HG03378 (cell line): Measurements from ENCODE around the gene TREH.

Experiments used
- ATAC-seq: cut with Tn5 transposase; IDR thresholded peaks from one replicate; pipeline ENCODE4 v1.9.1; 2021; ENCODE audit warnings: mild to moderate bottlenecking, moderate library complexity; ENCODE audit not compliant: unreplicated experiment

TREH gene

GRCh38 chr11:118671254-118671653 lies 8.2 kb downstream of the TREH start:
- no peak for ATAC-seq

GRCh38 chr11:118670063-118670462 lies 9.4 kb downstream of the TREH start:
- ATAC-seq, result no peak

- ATAC-seq, result no peak
Observed at GRCh38 chr11:118666371-118666770, 13.1 kb downstream of the TREH start.

GRCh38 chr11:118663902-118664301 lies 15.5 kb downstream of the TREH start:
- ATAC-seq, result no peak

- no peak for ATAC-seq
Observed at GRCh38 chr11:118663381-118663780, 16.1 kb downstream of the TREH start.

- ATAC-seq, result no peak
Observed at GRCh38 chr11:118662401-118663271, 16.8 kb downstream of the TREH start.

- no peak for ATAC-seq
Observed at GRCh38 chr11:118661425-118662301, 17.8 kb downstream of the TREH start.

- ATAC-seq, result no peak
Observed at GRCh38 chr11:118660681-118661424, 18.6 kb downstream of the TREH start.

GRCh38 chr11:118659953-118660680 lies 19.3 kb downstream of the TREH start:
- no peak for ATAC-seq

GRCh38 chr11:118659314-118659952 lies 20.0 kb downstream of the TREH start:
- no peak for ATAC-seq

- ATAC-seq, result no peak
Observed at GRCh38 chr11:118658429-118659313, 20.8 kb downstream of the TREH start.

- no peak for ATAC-seq
Observed at GRCh38 chr11:118657709-118658428, 21.6 kb downstream of the TREH start.

- no peak for ATAC-seq
Observed at GRCh38 chr11:118657238-118657637, 22.2 kb downstream of the TREH start.

GRCh38 chr11:118656563-118657165 lies 22.8 kb downstream of the TREH start:
- no peak for ATAC-seq

- ATAC-seq, result no peak
Observed at GRCh38 chr11:118655486-118656190, 23.8 kb downstream of the TREH start.

GRCh38 chr11:118653684-118654390 lies 25.6 kb downstream of the TREH start:
- ATAC-seq, result no peak
